Osteocyte (in vitro differentiated cells): Measurements from ENCODE around the gene NPB. TPM values are rescaled to one million over a fixed set of nuclear protein-coding genes. Genes with fewer than 3 reads are reported as not detected.
A peak's percentile ranks its signal among the peaks of the same experiment; 100 is the strongest.

ENCODE experiments used
- DNase-seq: peaks from one replicate; pipeline ENCODE4 v3.0.0; 2021; ENCODE audit warnings: mixed read lengths; ENCODE audit not compliant: unreplicated experiment; ENCODE audit errors: extremely low spot score
- H3K27ac Mint-ChIP-seq: one replicate; pipeline ENCODE4 v1.8.0; 2021; ENCODE audit warnings: mild to moderate bottlenecking, mixed read lengths; ENCODE audit not compliant: unreplicated experiment
- H3K27me3 Mint-ChIP-seq: one replicate; pipeline ENCODE4 v1.8.0; 2021; ENCODE audit warnings: mixed read lengths; ENCODE audit not compliant: unreplicated experiment
- H3K36me3 Mint-ChIP-seq: one replicate; pipeline ENCODE4 v1.8.0; 2021; ENCODE audit warnings: mixed read lengths; ENCODE audit not compliant: unreplicated experiment
- H3K4me1 Mint-ChIP-seq: one replicate; pipeline ENCODE4 v1.8.0; 2021; ENCODE audit warnings: mixed read lengths; ENCODE audit not compliant: unreplicated experiment
- H3K4me3 Mint-ChIP-seq: one replicate; pipeline ENCODE4 v1.8.0; 2021; ENCODE audit warnings: mild to moderate bottlenecking, moderate library complexity, mixed read lengths; ENCODE audit not compliant: unreplicated experiment
- H3K9me3 Mint-ChIP-seq: one replicate; pipeline ENCODE4 v1.8.0; 2021; ENCODE audit warnings: mixed read lengths; ENCODE audit not compliant: unreplicated experiment
- CTCF ChIP-seq: fragments of 200-600 bp; sonication (generic); IDR thresholded peaks from 2 replicates; pipeline ENCODE4 v1.5.0; 2021; ENCODE audit warnings: antibody characterized with exemption, mild to moderate bottlenecking, moderate library complexity
- total RNA-seq: library from RNA; stranded (reverse); gene quantifications from 2 replicates; pipeline ENCODE4 v1.2.1, GENCODE V29; 2021

NPB gene
- total RNA-seq, 1 donor from 2014 or later, result 0.56 TPM

GRCh38 chr17:81867991-81868673 is 33.9 kb upstream of the NPB start:
- peaks cover 45% of the 10 kb centered on the region for H3K4me1 Mint-ChIP-seq
- H3K27ac Mint-ChIP-seq, result peak overlapping the region; percentile 82
- H3K27me3 Mint-ChIP-seq, result no peaks in the 10 kb centered on the region
- no peaks in the 10 kb centered on the region for H3K9me3 Mint-ChIP-seq
- H3K36me3 Mint-ChIP-seq, result peaks cover 7% of the 10 kb centered on the region
- DNase-seq, result no peak
- no peak overlapping the region for H3K4me3 Mint-ChIP-seq
- no peak for TF ChIP-seq CTCF

- Mint-ChIP-seq H3K4me3 (peak overlapping the region; percentile 78), H3K4me1 (peaks cover 41% of the 10 kb centered on the region), H3K9me3 (no peaks in the 10 kb centered on the region), H3K36me3 (peaks cover 4% of the 10 kb centered on the region), H3K27me3 (no peaks in the 10 kb centered on the region), H3K27ac (peak overlapping the region; percentile 85)
- no peak for DNase-seq
- no peak for TF ChIP-seq CTCF
Measured at GRCh38 chr17:81868674-81869220, 33.3 kb upstream of the NPB start.

- H3K27me3 Mint-ChIP-seq, result no peaks in the 10 kb centered on the region
- peak overlapping the region; percentile 78 for H3K4me3 Mint-ChIP-seq
- no peaks in the 10 kb centered on the region for H3K9me3 Mint-ChIP-seq
- peak; percentile 91 for TF ChIP-seq CTCF
- H3K27ac Mint-ChIP-seq, result peak overlapping the region; percentile 85
- peaks cover 41% of the 10 kb centered on the region for H3K4me1 Mint-ChIP-seq
- peak; percentile 90 for DNase-seq
- H3K36me3 Mint-ChIP-seq, result peaks cover 4% of the 10 kb centered on the region
Measured at GRCh38 chr17:81869221-81870130, 32.6 kb upstream of the NPB start.

GRCh38 chr17:81870131-81870980 is 31.7 kb upstream of the NPB start:
- Mint-ChIP-seq H3K4me3 (peak overlapping the region; percentile 78), H3K36me3 (peaks cover 4% of the 10 kb centered on the region), H3K4me1 (peaks cover 41% of the 10 kb centered on the region), H3K27ac (peak overlapping the region; percentile 85), H3K27me3 (no peaks in the 10 kb centered on the region), H3K9me3 (no peaks in the 10 kb centered on the region)
- no peak for DNase-seq
- no peak for TF ChIP-seq CTCF
